Brain pericyte (primary cell): ENCODE results near the gene ADPRH.
"Not testable (repeated sequence)": the region's sequence is repeated elsewhere in the genome, so short reads cannot be mapped to it uniquely, and the experiment has no call there.

Experiments used
- DNase-seq: peaks from one replicate; pipeline ENCODE4 v3.0.0-alpha.2; 2012; ENCODE audit warnings: low read depth, low spot score

Gene ADPRH

GRCh38 chr3:119579366-119580066 is at the start of gene ADPRH:
Gene ADPRH, plus strand, starts transcription at chr3:119579492. Its CDS starts 2,678 bp downstream, at chr3:119582170.
- DNase-seq, result no peak

DNA sequence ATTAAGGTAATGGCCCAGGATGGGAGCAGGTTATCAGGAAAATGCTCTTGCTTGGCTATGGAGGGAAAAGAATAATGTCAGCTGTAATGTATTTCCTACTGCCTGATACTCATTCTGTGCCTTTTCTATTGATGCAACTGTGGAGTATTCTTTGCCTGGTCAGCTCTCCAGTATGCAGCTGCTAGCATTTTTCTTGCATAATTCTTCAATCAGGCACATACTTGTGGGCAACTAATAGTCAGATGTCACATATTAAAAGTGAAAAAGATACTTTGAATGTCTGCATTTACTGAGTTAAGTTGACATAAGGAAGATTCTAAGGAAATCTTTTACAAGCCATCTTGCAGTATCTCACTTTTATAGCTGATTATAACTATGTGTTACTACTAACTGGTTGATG is 49.4 kb upstream of the ADPRH start:
- DNase-seq, result no peak

DNA sequence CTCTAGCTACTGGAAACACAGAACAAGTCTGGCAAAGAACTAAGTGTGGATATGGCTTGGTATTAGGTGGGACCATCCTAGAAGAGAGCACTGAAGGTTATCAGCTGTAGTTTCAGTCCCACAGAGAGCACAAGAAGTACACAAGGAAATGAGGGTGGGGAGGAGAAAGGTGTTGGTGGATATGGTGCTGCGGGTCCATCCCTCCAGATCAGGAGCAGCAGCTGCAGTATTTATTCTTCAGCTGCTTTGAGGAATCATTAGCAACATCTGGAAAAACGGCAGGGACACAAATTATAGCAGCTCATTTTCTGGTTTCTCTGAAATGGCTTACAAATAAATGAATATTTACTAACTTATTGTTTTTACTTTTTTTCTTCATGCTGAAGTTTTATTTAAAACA is 48.8 kb upstream of the ADPRH start:
- DNase-seq, result no peak

DNA sequence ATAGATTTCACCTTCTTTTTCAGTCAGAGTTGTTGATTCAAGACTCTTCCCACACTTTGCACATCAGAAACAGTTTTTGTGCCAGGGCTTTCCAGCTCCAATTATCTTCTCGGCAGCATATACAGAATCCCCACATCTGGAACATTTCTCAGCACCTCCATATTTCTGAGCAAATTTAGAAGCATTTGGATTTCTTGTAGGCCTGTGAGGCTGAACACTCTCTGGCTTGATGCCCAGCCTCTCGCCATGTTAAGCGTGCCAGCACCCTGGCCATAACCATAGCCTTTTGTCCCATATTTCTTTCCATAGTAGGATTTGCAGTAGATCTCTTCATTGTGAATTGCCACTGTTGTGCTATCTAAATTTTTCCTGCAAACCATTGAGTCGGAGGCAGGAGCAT is 48.1 kb upstream of the ADPRH start:
- DNase-seq, result no peak

DNA sequence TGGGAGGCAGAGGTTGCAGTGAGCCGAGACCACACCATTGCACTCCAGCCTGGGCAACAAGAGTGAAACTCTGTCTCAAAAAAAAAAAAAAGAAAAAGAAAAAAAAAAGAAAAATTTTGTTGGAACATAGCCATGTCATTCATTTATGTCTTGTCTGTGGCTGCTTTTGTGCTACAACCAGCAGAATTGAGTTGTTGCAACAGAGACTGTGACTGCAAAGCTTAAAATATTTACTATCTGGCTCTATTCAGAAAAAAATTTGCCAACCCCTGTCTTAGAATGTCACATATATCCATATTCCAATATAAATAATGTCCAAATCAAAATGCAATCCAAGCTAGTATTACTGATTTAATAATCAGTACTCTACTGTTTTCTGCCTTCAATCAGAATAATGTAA is 45.0 kb upstream of the ADPRH start:
- DNase-seq, result no peak

GRCh38 chr3:119536757-119537156 is 42.5 kb upstream of the ADPRH start:
- DNase-seq, result no peak

DNA sequence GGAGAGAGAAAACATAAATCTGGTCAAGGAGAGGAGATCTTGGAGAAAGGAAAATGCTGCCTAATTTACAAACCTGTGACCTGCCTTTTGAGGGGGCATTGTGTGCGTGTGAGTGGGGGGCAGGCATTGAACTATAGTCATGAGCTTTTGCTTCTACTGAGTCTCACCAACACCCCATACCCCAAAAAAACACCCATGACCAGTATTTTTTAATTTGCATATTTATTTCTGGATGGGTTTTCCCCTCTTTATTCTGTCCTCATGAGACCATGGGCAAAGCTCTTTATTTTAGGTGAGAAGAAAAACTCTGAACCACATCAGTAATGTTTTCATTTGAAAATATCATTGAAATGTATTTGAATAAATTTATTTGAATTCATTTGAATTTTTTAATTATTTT is 40.5 kb upstream of the ADPRH start:
- no peak for DNase-seq

DNA sequence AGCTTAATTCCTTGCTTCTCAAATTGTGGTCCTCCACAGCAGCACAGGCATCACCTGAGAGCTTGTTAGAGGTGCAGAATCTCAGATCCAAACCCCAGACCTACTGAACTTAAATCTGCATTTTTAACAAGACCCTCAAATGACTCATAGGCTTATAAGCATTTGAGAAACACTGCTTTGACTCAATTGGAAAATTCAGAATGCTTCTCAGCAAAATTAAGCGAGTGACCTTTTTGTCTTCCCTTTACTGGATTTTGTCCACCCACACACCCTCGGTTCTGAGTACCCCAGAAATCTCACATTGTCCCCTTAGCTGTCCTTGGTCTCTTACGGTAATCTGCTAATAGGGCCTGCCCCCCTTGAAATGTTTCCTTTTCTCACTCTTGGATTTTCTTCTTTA is 37.7 kb upstream of the ADPRH start:
- no peak for DNase-seq

DNA sequence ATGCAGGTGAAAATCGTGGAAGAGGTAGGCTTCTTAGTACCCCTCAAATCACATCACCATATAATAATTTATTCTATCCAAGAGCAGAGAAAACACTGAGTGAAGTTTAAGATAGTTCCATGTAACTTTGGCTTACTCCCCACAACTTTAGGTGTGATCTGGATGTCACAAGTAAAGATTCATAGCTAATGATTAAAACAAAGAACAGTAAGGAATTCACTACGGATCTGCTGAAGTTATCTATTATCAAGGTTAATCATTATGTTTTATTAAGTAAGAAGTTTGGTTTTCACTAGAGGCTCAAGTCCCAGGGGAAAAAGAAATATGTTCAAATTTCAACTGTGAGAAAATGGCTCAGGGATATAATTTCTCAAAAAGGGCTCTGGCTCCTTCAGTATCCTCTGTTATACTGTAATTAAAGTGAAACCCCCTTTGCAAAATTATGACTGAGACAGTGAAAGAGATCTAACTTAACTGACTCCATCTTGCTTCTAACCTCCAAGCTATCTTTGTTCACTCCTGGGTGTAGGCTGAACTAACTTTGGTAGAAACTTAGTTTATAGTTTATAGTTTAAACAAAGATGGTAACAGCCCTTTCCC is 37.0 kb upstream of the ADPRH start:
- no peak for DNase-seq

- DNase-seq, result no peak
Observed at GRCh38 chr3:119543147-119543546, 36.1 kb upstream of the ADPRH start.

DNA sequence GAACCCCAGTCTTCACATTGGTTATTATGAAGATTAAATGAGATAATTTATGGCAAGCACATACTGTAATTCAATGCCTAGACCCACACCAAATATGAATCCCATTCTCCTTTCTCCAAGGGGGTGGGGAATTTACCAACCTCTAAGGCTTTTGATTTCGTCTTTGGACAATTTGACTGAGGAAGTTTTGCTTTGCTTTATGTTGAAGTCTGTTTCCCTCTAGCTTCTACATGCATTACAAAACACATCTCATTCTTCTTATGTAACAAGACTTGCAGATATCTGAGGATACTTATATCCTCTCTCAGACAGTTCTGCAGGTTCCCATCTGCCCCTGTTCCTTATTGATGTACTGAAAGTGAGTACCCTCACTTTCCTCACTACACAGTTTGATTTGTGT is 32.1 kb upstream of the ADPRH start:
- DNase-seq, result no peak

DNA sequence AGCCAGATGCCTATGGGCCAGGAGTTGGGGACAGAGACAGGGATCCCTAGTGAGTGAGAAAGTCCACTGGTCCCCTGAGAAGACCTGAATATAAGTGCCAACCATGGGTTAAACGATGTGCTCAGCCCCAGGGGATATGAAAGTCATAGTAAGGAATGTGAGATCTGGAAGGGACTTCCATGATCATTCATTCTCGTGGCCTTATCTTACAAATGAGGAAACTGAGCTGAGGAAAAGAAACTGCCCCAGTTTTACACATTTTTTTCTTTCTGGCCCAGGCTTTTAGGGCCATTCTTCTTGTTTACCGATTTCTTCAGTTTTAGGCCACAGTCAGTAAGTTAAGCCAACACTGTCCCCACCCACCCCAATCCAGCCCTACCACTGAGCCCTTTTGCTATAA is 31.0 kb upstream of the ADPRH start:
- no peak for DNase-seq

DNA sequence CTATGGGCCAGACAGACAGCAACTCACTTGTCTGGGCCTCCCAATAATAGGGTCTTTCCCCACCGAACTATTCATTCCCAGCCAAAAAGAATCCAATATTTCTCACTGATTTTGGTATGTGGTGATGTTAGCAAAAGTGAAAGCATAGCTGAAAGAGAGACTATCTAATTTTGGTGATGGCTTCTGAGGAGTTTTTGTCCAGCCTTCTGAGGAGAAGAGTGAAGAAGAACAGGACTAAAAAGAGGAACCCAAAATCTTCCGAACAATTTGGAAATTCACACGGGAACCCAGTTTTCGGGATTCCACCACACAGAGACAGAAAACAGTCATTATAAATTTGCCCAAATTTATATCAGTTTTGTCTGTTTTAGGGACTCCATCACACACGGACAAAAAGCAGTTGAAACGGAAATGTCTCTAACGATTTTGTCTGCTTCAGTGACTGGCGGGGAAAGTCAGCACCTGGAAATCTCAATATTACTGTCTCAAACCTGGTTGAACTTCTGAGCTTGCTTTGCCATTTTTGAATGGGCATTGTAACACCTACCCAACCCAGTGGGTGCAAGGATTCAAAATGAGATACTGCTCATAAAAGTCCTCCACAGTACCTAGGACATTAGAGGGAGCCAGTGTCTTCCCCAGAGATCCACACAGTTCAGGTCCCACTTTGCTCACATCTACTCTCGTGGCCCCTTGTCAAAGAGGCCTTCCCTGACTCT is 28.9 kb upstream of the ADPRH start:
- no peak for DNase-seq

DNA sequence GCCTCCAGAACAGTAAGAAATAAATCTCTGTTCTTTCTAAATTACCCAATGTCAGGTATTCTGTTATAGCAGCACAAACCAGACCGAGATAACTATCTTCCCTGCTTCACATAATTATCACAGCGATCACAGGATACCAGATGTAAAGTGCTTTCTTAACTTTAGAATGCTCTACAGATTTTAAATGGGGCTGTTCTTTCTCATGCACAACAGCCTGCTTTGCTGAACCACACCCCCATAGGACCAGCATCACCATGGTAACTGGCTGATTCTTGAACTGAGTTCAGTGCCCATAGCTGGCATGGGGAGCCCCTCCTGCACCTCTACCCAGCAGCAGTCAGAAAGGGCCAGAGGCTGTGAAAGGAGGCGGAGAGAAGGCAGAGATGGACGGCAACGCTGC is 27.7 kb upstream of the ADPRH start:
- DNase-seq, result no peak

GRCh38 chr3:119552928-119553327 is 26.4 kb upstream of the ADPRH start:
- DNase-seq, result not testable (repeated sequence)

DNA sequence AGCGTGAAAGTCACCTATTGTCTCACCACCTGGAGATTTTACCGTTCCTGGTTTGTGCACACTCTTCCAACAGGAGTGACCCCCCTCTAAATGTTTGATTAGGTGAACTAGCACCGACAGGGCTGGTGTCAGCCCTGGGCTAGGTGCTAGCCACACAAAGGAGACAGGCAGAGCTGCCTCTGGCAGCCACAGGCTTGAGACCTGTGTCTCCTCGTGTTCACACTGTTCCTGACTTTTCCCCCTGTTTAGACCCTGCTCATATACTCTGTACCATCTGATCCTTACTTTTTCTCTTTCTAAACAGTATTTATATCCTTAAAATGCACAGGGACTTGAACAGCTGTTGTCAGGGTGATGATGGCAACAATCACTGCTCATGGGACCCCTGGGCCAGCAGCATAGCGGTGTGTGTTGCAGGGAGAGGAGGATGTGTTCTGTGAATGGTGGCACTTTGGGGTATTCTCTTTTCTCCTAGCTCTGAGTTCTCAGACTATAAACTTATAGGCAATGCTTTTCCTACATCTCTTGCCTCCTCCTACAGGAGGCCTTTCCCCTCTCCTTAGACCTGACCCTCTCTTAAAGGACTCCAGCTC is 25.4 kb upstream of the ADPRH start:
- DNase-seq, result no peak

DNA sequence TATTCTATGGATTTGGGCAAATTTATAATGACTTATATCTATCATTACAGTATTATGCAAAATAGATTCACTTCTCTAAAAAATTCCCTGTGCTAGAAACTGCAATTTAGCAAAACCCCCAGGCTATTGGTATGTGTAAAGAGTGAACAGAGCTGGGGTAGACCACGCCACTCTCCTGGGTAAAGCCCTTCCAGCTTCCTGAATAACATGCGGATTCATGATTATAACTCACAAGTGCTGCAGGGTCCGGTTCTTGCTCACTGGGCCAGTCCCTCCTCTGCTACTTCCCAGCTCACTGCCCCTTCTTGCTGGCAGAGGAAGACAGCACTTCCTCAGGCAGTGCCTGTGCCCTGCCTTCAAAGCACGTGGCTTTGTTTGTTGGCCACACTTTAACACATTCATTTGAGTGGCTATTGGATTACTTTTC is 24.0 kb upstream of the ADPRH start:
- no peak for DNase-seq

- no peak for DNase-seq
Observed at GRCh38 chr3:119555929-119556328, 23.4 kb upstream of the ADPRH start.

GRCh38 chr3:119557192-119557876 is 22.0 kb upstream of the ADPRH start:
- DNase-seq, result no peak

- no peak for DNase-seq
Observed at GRCh38 chr3:119557877-119558269, 21.4 kb upstream of the ADPRH start.

GRCh38 chr3:119558626-119559317 is 20.5 kb upstream of the ADPRH start:
- DNase-seq, result no peak
